Neural cell (in vitro differentiated cells): ENCODE data around the gene PTPRD. TPM values are rescaled to one million over a fixed set of nuclear protein-coding genes. Genes with fewer than 3 reads are reported as not detected.

Experiments used
- H2AFZ ChIP-seq: fragments of 200-600, 300-800 bp; sonication (generic), shearing (Covaris generic); 2 replicates; pipeline ENCODE4 v1.6.0; 2014; ENCODE audit warnings: low read depth, mild to moderate bottlenecking, antibody characterized with exemption, low read length, moderate library complexity
- H3F3A ChIP-seq: fragments of 200-600 bp; shearing (Covaris generic); 2 replicates; pipeline ENCODE4 v1.6.1; 2016; ENCODE audit warnings: mild to moderate bottlenecking, moderate library complexity, mixed read lengths, antibody characterized with exemption, low read length; ENCODE audit not compliant: insufficient read depth, poor library complexity, severe bottlenecking
- H3K27ac ChIP-seq: fragments of 200-600, 300-800 bp; sonication (generic), shearing (Covaris generic); 2 replicates; pipeline ENCODE4 v1.5.1; 2014; ENCODE audit warnings: mild to moderate bottlenecking, low read length, moderate library complexity
- H3K27me3 ChIP-seq: fragments of 300-800, 200-600 bp; sonication (generic), shearing (Covaris generic); 2 replicates; pipeline ENCODE4 v1.6.0; 2014; ENCODE audit warnings: mild to moderate bottlenecking, low read depth, low read length, moderate library complexity; ENCODE audit not compliant: insufficient read depth
- H3K36me3 ChIP-seq: fragments of 300-800, 200-600 bp; sonication (generic), shearing (Covaris generic); 2 replicates; pipeline ENCODE4 v1.5.1; 2014; ENCODE audit warnings: mild to moderate bottlenecking, antibody characterized with exemption, low read length, moderate library complexity; ENCODE audit not compliant: insufficient read depth
- H3K4me2 ChIP-seq: fragments of 300-800, 200-600 bp; sonication (generic), shearing (Covaris generic); 2 replicates; pipeline ENCODE4 v1.6.0; 2014; ENCODE audit warnings: mild to moderate bottlenecking, low read length
- H3K4me3 ChIP-seq: fragments of 300-800, 200-600 bp; sonication (generic), shearing (Covaris generic); 2 replicates; pipeline ENCODE4 v1.5.1; 2014; ENCODE audit warnings: mild to moderate bottlenecking, low read length, moderate library complexity
- H3K79me2 ChIP-seq: fragments of 200-600 bp; shearing (Covaris generic); replicated peaks from 2 replicates; pipeline ENCODE4 v1.6.0; 2014; ENCODE audit warnings: mild to moderate bottlenecking, low read length, moderate library complexity; ENCODE audit not compliant: insufficient read depth
- H3K9ac ChIP-seq: fragments of 300-800, 200-600 bp; sonication (generic), shearing (Covaris generic); 2 replicates; pipeline ENCODE4 v1.6.1; 2016; ENCODE audit warnings: mild to moderate bottlenecking, low read length, mixed read lengths
- H3K9me2 ChIP-seq: fragments of 200-600 bp; shearing (Covaris generic); 2 replicates; pipeline ENCODE4 v1.6.1; 2016; ENCODE audit warnings: mild to moderate bottlenecking, low read length, mixed read lengths; ENCODE audit not compliant: insufficient read depth
- H3K9me3 ChIP-seq: fragments of 200-600, 300-800 bp; sonication (generic), shearing (Covaris generic); 2 replicates; pipeline ENCODE4 v1.6.1; 2016; ENCODE audit warnings: mild to moderate bottlenecking, mixed run types, low read length, moderate library complexity, mixed read lengths
- H4K20me1 ChIP-seq: fragments of 200-600 bp; shearing (Covaris generic); 2 replicates; pipeline ENCODE4 v1.6.1; 2016; ENCODE audit warnings: mild to moderate bottlenecking, mixed run types; ENCODE audit not compliant: insufficient read depth
- EP300 ChIP-seq: fragments of 450-650 bp; conservative IDR thresholded peaks from 2 replicates; pipeline ENCODE4 v1.6.1; 2014; ENCODE audit warnings: antibody characterized with exemption, mild to moderate bottlenecking, moderate library complexity; ENCODE audit not compliant: poor library complexity, severe bottlenecking
- EZH2 ChIP-seq: fragments of 200-600, 300-800 bp; shearing (Covaris generic), sonication (generic); IDR thresholded peaks from 2 replicates; pipeline ENCODE4 v1.6.1; 2014; ENCODE audit warnings: antibody characterized with exemption, low read length, borderline replicate concordance, mild to moderate bottlenecking; ENCODE audit not compliant: insufficient read depth, poor library complexity, severe bottlenecking
- MXI1 ChIP-seq: fragments of 450-650 bp; conservative IDR thresholded peaks from 2 replicates; pipeline ENCODE4 v1.6.1; 2014; ENCODE audit warnings: antibody characterized with exemption, mild to moderate bottlenecking; ENCODE audit not compliant: poor library complexity, severe bottlenecking
- POLR2AphosphoS5 ChIP-seq: IDR thresholded peaks from 2 replicates; pipeline ENCODE4 v1.6.1; 2012
- RAD21 ChIP-seq: fragments of 450-650 bp; conservative IDR thresholded peaks from 2 replicates; pipeline ENCODE4 v1.6.1; 2014; ENCODE audit warnings: antibody characterized with exemption, mild to moderate bottlenecking, moderate library complexity
- SMC3 ChIP-seq: fragments of 450-650 bp; conservative IDR thresholded peaks from 2 replicates; pipeline ENCODE4 v1.6.1; 2014; ENCODE audit warnings: antibody characterized with exemption, mild to moderate bottlenecking, moderate library complexity; ENCODE audit not compliant: poor library complexity
- TAF1 ChIP-seq: IDR thresholded peaks from 2 replicates; pipeline ENCODE4 v1.6.1; 2012; ENCODE audit warnings: low read depth
- polyA plus RNA-seq: library from polyadenylated mRNA; depleted of rRNA; stranded (reverse); fragments of >200 nt; gene quantifications from 2 replicates; pipeline ENCODE4 v1.2.3, GENCODE V29; 2014
- TF ChIP-seq, protein P1 (sequence below): fragments of 450-650 bp; IDR thresholded peaks from 2 replicates; pipeline ENCODE4 v1.5.1; 2014; ENCODE audit warnings: antibody characterized with exemption, mild to moderate bottlenecking, moderate library complexity; ENCODE audit not compliant: poor library complexity, severe bottlenecking
- TF ChIP-seq, protein P2 (sequence below): IDR thresholded peaks from 2 replicates; pipeline ENCODE4 v1.6.1; 2012; ENCODE audit warnings: borderline replicate concordance

Gene PTPRD
- polyA plus RNA-seq, 1 donor from 2014 or later = 143 TPM

DNA sequence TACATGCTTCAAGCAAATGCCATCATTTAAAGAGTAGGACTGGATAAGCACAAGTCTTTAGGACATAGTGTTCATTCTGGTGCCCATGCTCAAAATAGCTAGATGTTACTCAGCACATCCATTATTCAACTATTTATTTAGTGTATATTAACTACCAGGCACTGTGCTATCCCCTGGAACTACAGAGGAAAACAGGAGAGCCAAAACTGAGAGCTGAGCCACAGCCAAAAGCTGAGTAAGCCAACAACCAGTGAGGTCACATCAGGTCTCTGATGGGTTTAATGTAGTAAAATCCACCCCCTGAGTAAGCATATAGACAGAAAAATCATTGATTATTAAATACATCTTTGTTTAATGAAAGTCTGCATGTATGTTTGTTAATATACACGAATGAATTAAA, 2343.9 kb downstream of the PTPRD start:
- Histone ChIP-seq H3K4me3 (no peak overlapping the region), H3K9ac (no peak overlapping the region), H3K27ac (no peak overlapping the region), H3K27me3 (no peaks in the 10 kb centered on the region), H3K9me2 (no peaks in the 10 kb centered on the region), H3K4me2 (no peak overlapping the region), H3K36me3 (no peaks in the 10 kb centered on the region), H2AFZ (no peak overlapping the region), H3K9me3 (no peaks in the 10 kb centered on the region), H3K79me2 (no peaks in the 10 kb centered on the region), H3F3A (no peaks in the 10 kb centered on the region), H4K20me1 (no peaks in the 10 kb centered on the region)
- TF ChIP-seq, protein P1, sequence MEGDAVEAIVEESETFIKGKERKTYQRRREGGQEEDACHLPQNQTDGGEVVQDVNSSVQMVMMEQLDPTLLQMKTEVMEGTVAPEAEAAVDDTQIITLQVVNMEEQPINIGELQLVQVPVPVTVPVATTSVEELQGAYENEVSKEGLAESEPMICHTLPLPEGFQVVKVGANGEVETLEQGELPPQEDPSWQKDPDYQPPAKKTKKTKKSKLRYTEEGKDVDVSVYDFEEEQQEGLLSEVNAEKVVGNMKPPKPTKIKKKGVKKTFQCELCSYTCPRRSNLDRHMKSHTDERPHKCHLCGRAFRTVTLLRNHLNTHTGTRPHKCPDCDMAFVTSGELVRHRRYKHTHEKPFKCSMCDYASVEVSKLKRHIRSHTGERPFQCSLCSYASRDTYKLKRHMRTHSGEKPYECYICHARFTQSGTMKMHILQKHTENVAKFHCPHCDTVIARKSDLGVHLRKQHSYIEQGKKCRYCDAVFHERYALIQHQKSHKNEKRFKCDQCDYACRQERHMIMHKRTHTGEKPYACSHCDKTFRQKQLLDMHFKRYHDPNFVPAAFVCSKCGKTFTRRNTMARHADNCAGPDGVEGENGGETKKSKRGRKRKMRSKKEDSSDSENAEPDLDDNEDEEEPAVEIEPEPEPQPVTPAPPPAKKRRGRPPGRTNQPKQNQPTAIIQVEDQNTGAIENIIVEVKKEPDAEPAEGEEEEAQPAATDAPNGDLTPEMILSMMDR = no peak
- TF ChIP-seq SMC3 (no peak), MXI1 (no peak), RAD21 (no peak), EP300 (no peak)
- TF ChIP-seq, protein P2, sequence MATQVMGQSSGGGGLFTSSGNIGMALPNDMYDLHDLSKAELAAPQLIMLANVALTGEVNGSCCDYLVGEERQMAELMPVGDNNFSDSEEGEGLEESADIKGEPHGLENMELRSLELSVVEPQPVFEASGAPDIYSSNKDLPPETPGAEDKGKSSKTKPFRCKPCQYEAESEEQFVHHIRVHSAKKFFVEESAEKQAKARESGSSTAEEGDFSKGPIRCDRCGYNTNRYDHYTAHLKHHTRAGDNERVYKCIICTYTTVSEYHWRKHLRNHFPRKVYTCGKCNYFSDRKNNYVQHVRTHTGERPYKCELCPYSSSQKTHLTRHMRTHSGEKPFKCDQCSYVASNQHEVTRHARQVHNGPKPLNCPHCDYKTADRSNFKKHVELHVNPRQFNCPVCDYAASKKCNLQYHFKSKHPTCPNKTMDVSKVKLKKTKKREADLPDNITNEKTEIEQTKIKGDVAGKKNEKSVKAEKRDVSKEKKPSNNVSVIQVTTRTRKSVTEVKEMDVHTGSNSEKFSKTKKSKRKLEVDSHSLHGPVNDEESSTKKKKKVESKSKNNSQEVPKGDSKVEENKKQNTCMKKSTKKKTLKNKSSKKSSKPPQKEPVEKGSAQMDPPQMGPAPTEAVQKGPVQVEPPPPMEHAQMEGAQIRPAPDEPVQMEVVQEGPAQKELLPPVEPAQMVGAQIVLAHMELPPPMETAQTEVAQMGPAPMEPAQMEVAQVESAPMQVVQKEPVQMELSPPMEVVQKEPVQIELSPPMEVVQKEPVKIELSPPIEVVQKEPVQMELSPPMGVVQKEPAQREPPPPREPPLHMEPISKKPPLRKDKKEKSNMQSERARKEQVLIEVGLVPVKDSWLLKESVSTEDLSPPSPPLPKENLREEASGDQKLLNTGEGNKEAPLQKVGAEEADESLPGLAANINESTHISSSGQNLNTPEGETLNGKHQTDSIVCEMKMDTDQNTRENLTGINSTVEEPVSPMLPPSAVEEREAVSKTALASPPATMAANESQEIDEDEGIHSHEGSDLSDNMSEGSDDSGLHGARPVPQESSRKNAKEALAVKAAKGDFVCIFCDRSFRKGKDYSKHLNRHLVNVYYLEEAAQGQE = no peak

DNA sequence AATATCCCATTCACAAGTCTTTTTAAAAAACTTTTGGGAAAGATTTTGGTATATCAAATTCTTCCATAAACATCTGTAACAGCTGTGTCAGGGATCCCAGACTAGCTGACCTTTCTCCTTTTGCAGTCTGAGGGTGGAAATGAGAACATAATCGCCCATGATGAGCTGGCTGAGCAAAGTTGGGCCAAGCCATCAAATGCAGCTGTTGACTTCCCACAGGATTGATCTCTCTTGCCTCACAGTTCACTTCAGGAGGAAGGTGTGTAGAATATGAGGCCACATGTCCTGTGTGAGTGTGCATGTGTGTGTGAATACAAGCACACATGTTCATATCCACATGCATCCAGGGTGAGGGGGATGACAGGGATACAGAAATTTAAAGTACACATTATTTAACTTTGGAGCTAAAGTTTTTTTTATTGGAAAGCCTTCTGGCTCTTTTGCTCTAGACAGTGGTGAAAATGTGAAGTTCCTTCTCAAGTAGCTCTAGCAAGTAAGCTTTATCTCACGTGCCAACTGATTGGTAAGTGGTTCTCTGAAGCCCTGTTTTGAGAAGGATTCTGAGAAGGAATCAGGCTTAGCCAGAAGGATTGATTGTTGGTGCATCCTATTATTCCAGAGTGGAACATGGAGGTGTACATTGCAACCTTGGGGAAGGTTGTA, 2344.5 kb downstream of the PTPRD start:
- Histone ChIP-seq H3F3A (no peaks in the 10 kb centered on the region), H3K27ac (no peak overlapping the region), H3K9me2 (no peaks in the 10 kb centered on the region), H3K9ac (no peak overlapping the region), H4K20me1 (no peaks in the 10 kb centered on the region), H3K4me3 (no peak overlapping the region), H3K9me3 (no peaks in the 10 kb centered on the region), H3K36me3 (no peaks in the 10 kb centered on the region), H3K27me3 (no peaks in the 10 kb centered on the region), H3K79me2 (no peaks in the 10 kb centered on the region), H2AFZ (no peak overlapping the region), H3K4me2 (no peak overlapping the region)
- TF ChIP-seq EP300 (no peak), POLR2AphosphoS5 (no peak), EZH2 (no peak), MXI1 (no peak), TAF1 (no peak), RAD21 (no peak), SMC3 (no peak)
- TF ChIP-seq, protein P2 = no peak
- TF ChIP-seq, protein P1 = no peak
